Stimulated activated CD8-positive, alpha-beta memory T cell treated with anti-CD3 and anti-CD28 coated beads, Interleukin-12 subunit alpha, Interleukin-12 subunit beta, amount 100 ng/mL, for 4 hours (primary cell): ENCODE results near the gene P2RX3.
"Not testable (repeated sequence)": the region's sequence is repeated elsewhere in the genome, so short reads cannot be mapped to it uniquely, and the experiment has no call there.

ENCODE experiments used
- DNase-seq: peaks from one replicate; pipeline ENCODE4 v3.0.0-alpha.2; 2020; ENCODE audit warnings: low read depth

Gene P2RX3

DNA sequence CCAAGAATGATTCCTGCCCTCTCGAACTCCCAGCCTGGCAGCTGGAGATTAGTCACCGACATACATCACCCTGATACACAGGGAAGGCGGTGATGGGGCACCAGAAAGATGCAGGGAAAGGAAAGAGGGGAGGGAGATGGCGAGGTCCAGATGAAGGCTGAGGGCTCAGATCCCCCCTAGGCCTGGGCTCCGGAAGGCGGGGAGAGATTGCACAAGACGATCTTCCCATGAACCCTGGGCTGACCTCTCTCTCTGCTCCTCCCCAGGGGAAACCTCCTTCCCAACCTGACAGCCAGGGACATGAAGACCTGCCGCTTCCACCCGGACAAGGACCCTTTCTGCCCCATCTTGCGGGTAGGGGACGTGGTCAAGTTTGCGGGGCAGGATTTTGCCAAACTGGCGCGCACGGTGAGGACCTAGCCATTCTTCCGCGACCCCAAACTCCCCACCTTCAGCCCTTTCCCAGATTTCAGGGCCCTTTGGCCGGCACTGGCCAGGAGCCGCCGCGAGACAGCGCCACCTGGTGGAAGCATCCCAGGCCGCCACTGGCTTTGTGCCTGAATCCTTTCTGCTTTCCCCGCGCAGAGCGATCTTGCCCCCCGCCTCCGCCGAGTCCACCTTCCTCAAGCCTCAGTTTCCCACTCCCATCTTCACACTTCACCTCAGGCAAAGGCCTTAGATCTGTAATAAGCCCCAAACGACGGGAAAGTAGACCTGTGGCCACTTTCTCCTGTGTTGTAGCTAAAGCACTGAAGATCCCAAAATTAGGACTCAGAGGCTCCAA lies 11.5 kb downstream of the P2RX3 start:
- peak; percentile 34 for DNase-seq

- no peak for DNase-seq
These were observed 14.9 kb downstream of the P2RX3 start for GRCh38 chr11:57353036-57353435.

DNA sequence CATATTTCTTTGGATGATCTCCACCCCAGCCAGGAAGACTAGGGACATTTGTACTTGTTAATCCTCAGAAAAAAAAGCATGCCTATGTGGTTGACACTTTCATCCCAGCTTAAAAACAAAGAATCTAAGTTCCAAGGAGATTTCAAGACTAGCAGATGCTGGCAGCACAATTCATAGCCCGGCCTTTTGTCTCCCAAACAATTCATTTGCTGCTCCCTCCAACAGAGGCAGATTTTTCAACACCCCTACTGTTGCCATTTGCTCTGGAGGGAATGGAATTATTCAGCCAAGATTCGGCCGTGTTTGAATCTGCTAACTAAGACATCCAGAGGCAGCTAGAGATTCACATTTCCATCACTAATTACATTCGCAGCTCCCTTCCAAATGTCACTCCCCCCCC lies 15.3 kb downstream of the P2RX3 start:
- no peak for DNase-seq

GRCh38 chr11:57353852-57354251 lies 15.7 kb downstream of the P2RX3 start:
- no peak for DNase-seq

GRCh38 chr11:57354699-57355098 lies 16.5 kb downstream of the P2RX3 start:
- no peak for DNase-seq

GRCh38 chr11:57356268-57356667 lies 18.1 kb downstream of the P2RX3 start:
- DNase-seq = no peak

DNA sequence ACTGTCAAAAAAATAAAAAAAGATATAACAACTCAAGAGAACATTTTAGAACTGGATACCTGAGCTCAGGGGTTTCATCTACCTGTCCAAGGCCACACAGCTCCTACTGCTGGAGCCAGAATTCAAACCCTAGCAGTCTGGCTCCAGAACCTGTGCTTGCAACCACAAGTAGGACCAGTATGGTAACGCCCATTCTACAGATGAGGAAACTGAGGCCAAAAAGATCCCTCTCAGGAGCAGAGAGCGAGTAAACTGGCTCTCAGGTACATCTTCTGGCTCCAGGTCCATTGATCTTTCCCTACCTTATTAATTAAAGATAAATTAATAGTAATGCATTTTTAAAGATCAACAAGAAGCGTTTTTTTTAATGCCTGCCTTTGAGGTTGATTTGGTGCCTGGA lies 19.2 kb downstream of the P2RX3 start:
- no peak for DNase-seq

DNA sequence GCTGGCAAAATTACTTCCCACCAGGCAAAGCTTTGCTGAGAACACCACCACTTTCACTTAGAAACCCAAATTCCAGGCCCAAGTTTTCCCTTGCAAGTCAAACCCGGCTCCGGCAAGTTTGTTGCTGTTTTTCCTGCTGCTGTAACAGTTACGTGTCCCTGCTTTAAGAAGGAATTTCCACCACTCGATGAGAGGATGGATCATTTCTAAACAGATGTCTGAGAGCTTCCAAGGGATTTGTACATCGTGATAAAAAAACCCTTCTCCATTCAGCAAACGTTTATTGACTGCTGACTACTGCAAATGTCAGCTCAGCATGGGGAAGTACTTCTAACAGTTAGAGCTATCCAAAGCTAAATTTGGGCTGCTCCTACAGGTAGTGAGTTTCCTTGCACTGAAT lies 19.7 kb downstream of the P2RX3 start:
- no peak for DNase-seq

DNA sequence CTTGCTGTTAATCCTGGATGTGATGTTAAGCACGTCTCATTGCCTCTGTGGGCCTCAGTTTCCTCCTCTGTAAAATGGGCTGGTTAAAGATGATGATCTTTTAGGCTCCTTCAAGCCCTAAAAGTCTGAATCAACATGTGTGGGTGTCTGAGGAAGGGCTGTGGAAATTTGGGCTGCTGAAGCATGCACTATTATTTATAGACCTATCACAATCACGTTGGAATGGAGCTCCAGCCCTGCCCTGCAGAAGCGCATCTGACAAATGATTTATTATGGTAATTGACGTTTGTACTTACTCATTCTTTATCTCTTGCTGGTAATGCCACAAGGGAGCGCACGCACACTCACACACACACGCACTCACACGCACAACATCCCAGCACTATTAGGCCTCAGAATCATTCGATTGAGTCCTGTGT lies 20.4 kb downstream of the P2RX3 start:
- no peak for DNase-seq

DNA sequence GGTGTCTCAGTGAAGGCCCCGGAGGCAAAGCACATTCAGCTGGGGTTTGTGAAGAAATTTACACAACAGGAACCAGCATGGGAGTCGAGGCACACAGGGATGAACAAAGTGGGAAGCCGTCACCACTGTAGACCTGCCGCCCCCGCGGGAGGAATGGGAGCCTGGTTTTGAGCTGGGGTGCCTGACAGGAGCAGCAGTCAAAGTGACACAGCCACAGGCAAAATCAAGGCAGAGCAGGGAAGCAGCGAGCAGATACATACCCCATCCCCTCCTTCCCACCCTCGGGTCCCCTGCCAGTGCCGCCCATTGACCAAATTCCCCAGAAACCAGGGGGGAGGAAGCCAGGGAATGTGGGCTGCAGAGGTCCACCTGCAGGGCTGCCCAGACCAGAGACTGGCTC lies 20.8 kb downstream of the P2RX3 start:
- no peak for DNase-seq

DNA sequence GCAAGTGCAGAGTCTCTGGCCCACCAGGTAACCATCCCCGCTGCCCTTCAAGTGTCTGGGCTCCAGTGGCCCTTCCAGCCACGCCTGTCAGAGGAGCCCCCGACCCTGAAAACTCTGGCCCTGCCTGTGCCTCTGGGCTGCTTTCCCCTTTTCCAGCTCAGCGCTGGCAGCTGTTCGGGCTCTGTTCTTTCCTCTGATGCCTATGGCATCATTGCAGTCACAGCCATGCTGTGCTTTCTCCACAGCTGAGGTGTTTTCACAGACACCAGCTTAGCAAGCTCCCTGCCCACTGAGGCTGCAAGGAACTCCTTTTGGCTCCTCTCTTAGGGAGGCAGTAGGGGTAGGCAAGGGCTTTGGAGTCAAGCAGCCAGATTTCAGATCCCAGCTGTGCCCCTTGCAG lies 21.2 kb downstream of the P2RX3 start:
- no peak for DNase-seq

- no peak for DNase-seq
These were observed 21.9 kb downstream of the P2RX3 start for GRCh38 chr11:57359896-57360690.

DNA sequence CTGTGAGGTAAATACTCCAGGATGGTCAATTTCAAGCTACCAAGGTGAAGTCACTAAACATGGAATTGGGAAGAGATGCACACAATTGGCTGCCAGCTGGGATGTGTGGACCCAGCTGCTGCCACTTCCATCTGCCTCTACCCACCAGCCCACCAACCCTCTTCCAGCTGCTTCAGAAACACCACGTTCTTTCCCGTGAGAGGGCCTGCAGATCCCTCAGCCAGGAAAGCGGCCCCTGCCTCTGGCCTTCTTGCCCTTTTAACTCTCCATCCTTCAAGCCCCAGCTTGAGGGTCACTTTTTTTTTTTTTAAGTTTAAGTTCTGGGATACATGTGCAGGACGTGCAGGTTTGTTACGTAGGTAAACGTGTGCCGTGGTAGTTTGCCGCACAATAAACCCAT lies 22.8 kb downstream of the P2RX3 start:
- no peak for DNase-seq

- DNase-seq = not testable (repeated sequence)
These were observed 23.3 kb downstream of the P2RX3 start for GRCh38 chr11:57361420-57361819.

DNA sequence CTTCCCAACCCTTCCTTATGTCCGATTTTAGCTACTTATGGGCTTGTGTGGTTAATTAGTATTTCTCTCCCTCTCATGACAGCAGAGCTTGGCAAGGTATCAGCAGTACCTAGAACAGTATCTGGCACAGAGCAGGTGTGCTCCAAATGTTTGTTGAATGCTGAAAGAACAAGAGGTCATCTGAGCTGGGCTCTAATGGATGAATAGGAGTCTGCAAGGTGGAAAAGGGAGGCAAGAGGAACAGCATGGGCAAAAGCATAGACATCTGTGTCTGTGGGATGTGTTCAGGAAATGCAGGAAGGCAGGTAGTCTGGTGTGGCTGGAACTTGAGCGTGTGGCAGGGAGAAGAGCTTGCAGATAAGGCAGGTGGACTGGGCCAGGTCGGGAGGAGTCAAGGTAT lies 23.8 kb downstream of the P2RX3 start:
- DNase-seq = no peak

GRCh38 chr11:57363131-57364080 lies 25.3 kb downstream of the P2RX3 start:
- DNase-seq = no peak

GRCh38 chr11:57364851-57365660 lies 26.9 kb downstream of the P2RX3 start:
- no peak for DNase-seq

DNA sequence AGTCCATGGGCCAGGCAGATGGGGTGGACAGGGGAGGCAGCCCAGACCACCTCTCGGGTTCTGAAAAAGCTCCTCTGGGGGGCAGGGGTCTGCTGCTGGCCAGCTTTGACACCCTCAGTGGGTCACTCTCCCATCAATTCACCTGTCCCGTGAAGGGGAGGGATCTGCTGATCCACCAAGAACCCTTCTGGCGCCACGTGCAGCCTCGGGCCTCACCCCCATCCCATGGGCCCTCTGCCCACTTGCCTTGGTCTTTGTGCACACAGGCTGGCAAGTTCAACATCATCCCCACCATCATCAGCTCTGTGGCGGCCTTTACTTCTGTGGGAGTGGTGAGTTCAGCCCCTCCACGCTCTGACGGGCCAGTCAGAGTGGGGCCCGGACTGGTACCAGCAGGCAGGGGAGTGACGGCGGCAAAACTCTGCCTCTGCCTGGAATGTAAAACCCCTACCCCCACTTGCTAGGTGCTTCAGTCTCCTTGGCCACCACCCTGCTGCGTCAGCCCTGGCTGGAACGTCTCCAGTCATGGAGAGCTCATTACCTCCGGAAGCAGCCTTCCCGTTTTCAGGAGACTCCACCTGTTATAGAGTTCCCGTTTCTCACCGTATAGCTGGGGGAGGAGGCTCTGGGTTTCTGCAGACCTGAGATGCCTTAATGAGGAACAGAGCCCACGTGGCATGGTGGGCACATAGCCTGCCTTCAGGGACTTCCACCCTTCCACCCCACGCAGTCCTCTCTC lies 30.1 kb downstream of the P2RX3 start:
- no peak for DNase-seq

GRCh38 chr11:57368845-57369232 lies 30.7 kb downstream of the P2RX3 start:
- DNase-seq = no peak

GRCh38 chr11:57370251-57370650 lies 32.1 kb downstream of the P2RX3 start:
- no peak for DNase-seq

DNA sequence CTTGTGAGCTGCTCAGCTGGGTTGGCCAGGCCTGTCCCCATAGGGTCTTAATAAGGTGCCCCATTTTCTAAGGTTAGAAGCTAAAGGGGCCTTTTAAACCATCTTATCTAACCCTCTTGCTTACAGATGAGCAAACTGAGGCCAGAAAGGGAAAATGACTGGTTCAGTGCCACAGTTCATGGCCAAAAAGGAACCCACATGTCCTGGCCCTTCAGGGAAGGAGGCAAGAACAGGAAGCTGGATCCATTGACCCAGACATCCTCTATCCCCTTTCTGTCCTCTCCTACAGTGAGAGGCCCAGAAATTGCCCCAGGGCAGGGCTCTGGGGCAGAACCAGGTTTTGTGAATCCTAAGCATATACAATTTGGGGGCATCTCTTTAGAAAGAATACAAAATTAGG lies 32.8 kb downstream of the P2RX3 start:
- DNase-seq = no peak
